HCT116 (cell line): Measurements from ENCODE around the gene THPO. TPM values are rescaled to one million over a fixed set of nuclear protein-coding genes. Genes with fewer than 3 reads are reported as not detected.

Experiments used
- ATAC-seq: fragments of 200-7000 bp; cut with Tn5 transposase; 2 replicates; pipeline ENCODE4 v1.9.1; 2020; ENCODE audit warnings: mild to moderate bottlenecking, moderate library complexity
- BruUV-seq: library from RNA; stranded (reverse); fragments of 400-500 nt; replicated peaks from 2 replicates; lab custom pipeline; 2021; lab: Mats Ljungman, UMichigan
- CTCF ChIA-PET: fragments of 300-600 bp; sonication (Branson Sonifier 250); formaldehyde crosslinking; loops from one replicate; lab custom pipeline; 2021; ENCODE audit warnings: antibody characterized with exemption; lab: Charles Lee
- POLR2A ChIA-PET: fragments of 300-600, 350-600 bp; sonication (Branson Sonifier 250); formaldehyde crosslinking; loops from one replicate; lab custom pipeline; 2021; ENCODE audit warnings: antibody characterized with exemption; lab: Charles Lee
- RAD21 ChIA-PET, 2 experiments: fragments of 300-600 bp; sonication (Branson Sonifier 250); formaldehyde crosslinking; loops; one replicate each; lab custom pipeline; 2023; ENCODE audit warnings: low total read pairs in 2 of 2; ENCODE audit not compliant: uncharacterized antibody in 2 of 2, unreplicated experiment in 2 of 2, low non-redundant PET in 1 of 2; lab: Charles Lee
- DNase-seq: peaks from one replicate; pipeline ENCODE4 v3.0.0-alpha.2; 2010; ENCODE audit warnings: low read depth, low spot score
- H2AFZ ChIP-seq: fragments of 200-600 bp; shearing (Covaris generic), sonication (generic); 2 replicates; pipeline ENCODE4 v1.6.1; 2017; ENCODE audit warnings: low read depth, mixed run types, mixed read lengths, antibody characterized with exemption, low read length; ENCODE audit not compliant: poor library complexity, severe bottlenecking
- H3K27ac ChIP-seq: 2 replicates; pipeline ENCODE4 v1.5.1; 2012; ENCODE audit warnings: low read depth, low read length
- H3K27me3 ChIP-seq: fragments of 200-600 bp; sonication (generic); 2 replicates; pipeline ENCODE4 v1.6.1; 2016; ENCODE audit warnings: mixed run types, low read length, mixed read lengths; ENCODE audit not compliant: insufficient read depth
- H3K36me3 ChIP-seq, 2 experiments: fragments of 200-500 bp in 1 of 2; fragments of 200-600 bp in 1 of 2; sonication (Bioruptor generic) in 1 of 2; sonication (generic) in 1 of 2; 2 replicates each; pipeline versions ENCODE4 v1.5.1 to v1.6.1; 2014 to 2016; ENCODE audit warnings: low read length in 2 of 2, inconsistent platforms in 1 of 2, mixed read lengths in 1 of 2, mixed run types in 1 of 2; ENCODE audit not compliant: insufficient read depth in 2 of 2, control insufficient read depth in 1 of 2
- H3K4me1 ChIP-seq, 2 experiments: fragments of 200-600 bp in 1 of 2; sonication (generic) in 1 of 2; 2 replicates each; pipeline versions ENCODE4 v1.5.1 to v1.6.1; 2012 to 2017; ENCODE audit warnings: low read length in 2 of 2, inconsistent platforms in 1 of 2, mild to moderate bottlenecking in 1 of 2, mixed read lengths in 1 of 2, mixed run types in 1 of 2, moderate library complexity in 1 of 2; ENCODE audit not compliant: insufficient read depth in 2 of 2, control insufficient read depth in 1 of 2
- H3K4me2 ChIP-seq: fragments of 200-600 bp; sonication (generic); 2 replicates; pipeline ENCODE4 v1.6.1; 2017; ENCODE audit warnings: mixed run types, low read length, mixed read lengths
- H3K4me3 ChIP-seq, 2 experiments: fragments of 200-600 bp in 1 of 2; sonication (generic) in 1 of 2; replicated peaks in 1 of 2; 2 replicates each; pipeline ENCODE4 v1.5.1; 2011 to 2016; ENCODE audit warnings: low read length in 2 of 2, control low read depth in 1 of 2, low read depth in 1 of 2, mild to moderate bottlenecking in 1 of 2, mixed read lengths in 1 of 2, mixed run types in 1 of 2
- H3K79me2 ChIP-seq: fragments of 200-600 bp; sonication (generic); 2 replicates; pipeline ENCODE4 v1.6.1; 2017; ENCODE audit warnings: mild to moderate bottlenecking, mixed run types, low read length, moderate library complexity, mixed read lengths; ENCODE audit not compliant: insufficient read depth
- H3K9ac ChIP-seq: fragments of 200-600 bp; sonication (generic); 2 replicates; pipeline ENCODE4 v1.6.1; 2016; ENCODE audit warnings: low read length, mixed read lengths
- H3K9me2 ChIP-seq: fragments of 200-600 bp; sonication (generic), shearing (Covaris generic); 2 replicates; pipeline ENCODE4 v1.6.1; 2017; ENCODE audit warnings: mixed run types, mild to moderate bottlenecking, moderate library complexity; ENCODE audit not compliant: insufficient read depth
- H3K9me3 ChIP-seq, 2 experiments: fragments of 200-500 bp in 1 of 2; fragments of 200-600 bp in 1 of 2; sonication (Bioruptor generic) in 1 of 2; sonication (generic) in 1 of 2; 2 replicates each; pipeline ENCODE4 v1.6.1; 2014 to 2017; ENCODE audit warnings: low read length in 2 of 2, mixed read lengths in 2 of 2, inconsistent platforms in 1 of 2, low read depth in 1 of 2, mild to moderate bottlenecking in 1 of 2, mixed run types in 1 of 2, moderate library complexity in 1 of 2; ENCODE audit not compliant: control insufficient read depth in 1 of 2, insufficient read depth in 1 of 2
- H4K20me1 ChIP-seq: fragments of 200-600 bp; sonication (generic), shearing (Covaris generic); 2 replicates; pipeline ENCODE4 v1.6.1; 2017; ENCODE audit warnings: mixed run types, mild to moderate bottlenecking, moderate library complexity; ENCODE audit not compliant: insufficient read depth
- ATF3 ChIP-seq: IDR thresholded peaks from 2 replicates; pipeline ENCODE4 v1.6.1; 2012
- CBX3 ChIP-seq: IDR thresholded peaks from 2 replicates; pipeline ENCODE4 v1.6.1; 2012; ENCODE audit warnings: low read depth
- EGR1 ChIP-seq: IDR thresholded peaks from 2 replicates; pipeline ENCODE4 v1.6.1; 2012; ENCODE audit warnings: low read depth
- FOSL1 ChIP-seq: IDR thresholded peaks from 2 replicates; pipeline ENCODE4 v1.6.1; 2012; ENCODE audit warnings: low read depth
- MAX ChIP-seq: IDR thresholded peaks from 2 replicates; pipeline ENCODE4 v1.6.1; 2012
- POLR2AphosphoS5 ChIP-seq: IDR thresholded peaks from 2 replicates; pipeline ENCODE4 v1.6.1; 2011; ENCODE audit warnings: mild to moderate bottlenecking, low read depth, low read length, moderate library complexity
- RAD21 ChIP-seq: IDR thresholded peaks from 2 replicates; pipeline ENCODE4 v1.6.1; 2012; ENCODE audit warnings: low read depth, mild to moderate bottlenecking
- REST ChIP-seq: IDR thresholded peaks from 2 replicates; pipeline ENCODE4 v1.6.1; 2012; ENCODE audit warnings: low read depth
- SP1 ChIP-seq: IDR thresholded peaks from 2 replicates; pipeline ENCODE4 v1.6.1; 2012; ENCODE audit warnings: low read depth
- SRF ChIP-seq: IDR thresholded peaks from 2 replicates; pipeline ENCODE4 v1.6.1; 2012; ENCODE audit warnings: low read depth
- ZFX ChIP-seq: fragments of 450-650 bp; IDR thresholded peaks from 2 replicates; pipeline ENCODE4 v1.6.1; 2017
- ZNF274 ChIP-seq: fragments of 200-500 bp; sonication (Bioruptor generic); IDR thresholded peaks from 2 replicates; pipeline ENCODE4 v1.6.1; 2014; ENCODE audit warnings: mild to moderate bottlenecking, low read depth, low read length, inconsistent platforms
- intact Hi-C: fragments of 100-400 bp; cut with micrococcal nuclease; formaldehyde crosslinking; loops from 2 replicates; pipeline ENCODE4 v1.10.0; 2022
- total RNA-seq: library from RNA; stranded (reverse); gene quantifications from one replicate; pipeline ENCODE4 v1.2.1, GENCODE V29; 2021; ENCODE audit not compliant: unreplicated experiment
- TF ChIP-seq, protein P1 (sequence below): IDR thresholded peaks from 2 replicates; pipeline ENCODE4 v1.6.1; 2011; ENCODE audit warnings: mild to moderate bottlenecking, low read length, moderate library complexity; ENCODE audit not compliant: insufficient replicate concordance; ENCODE audit errors: extremely low read depth

Gene THPO
- total RNA-seq, 1 experiment from 2014 or later = not detected

DNA sequence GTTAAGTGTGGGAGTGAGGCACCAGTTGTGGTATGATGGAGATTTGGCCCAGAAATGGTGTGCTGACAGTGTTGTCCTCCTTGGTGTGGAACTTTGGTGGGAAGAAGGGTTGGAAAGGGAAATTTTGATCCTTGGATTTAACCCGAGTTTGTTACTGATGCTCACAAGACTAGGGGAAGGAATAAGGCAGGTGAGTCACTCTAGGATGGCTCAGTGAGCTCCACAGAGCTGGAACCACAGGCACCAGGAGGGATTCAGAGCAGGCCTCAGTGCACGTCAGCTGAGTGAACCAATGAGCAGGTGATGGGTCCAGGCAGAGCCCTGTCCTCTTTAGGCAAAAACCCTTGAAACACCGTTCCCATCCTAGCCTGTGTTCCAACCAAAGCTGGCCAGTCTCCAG, 13.3 kb upstream of the THPO start:
- no TSS peak for BruUV-seq
- Histone ChIP-seq H3K4me1 (no peaks in the 10 kb centered on the region), H3K4me2 (no peak overlapping the region), H3K36me3 (no peaks in the 10 kb centered on the region), H3K4me3 (no peak overlapping the region), H4K20me1 (no peaks in the 10 kb centered on the region), H3K27ac (no peak overlapping the region)
- RAD21 ChIA-PET = no interaction called here
- no peak for TF ChIP-seq ZFX
- TF ChIP-seq, protein P1, sequence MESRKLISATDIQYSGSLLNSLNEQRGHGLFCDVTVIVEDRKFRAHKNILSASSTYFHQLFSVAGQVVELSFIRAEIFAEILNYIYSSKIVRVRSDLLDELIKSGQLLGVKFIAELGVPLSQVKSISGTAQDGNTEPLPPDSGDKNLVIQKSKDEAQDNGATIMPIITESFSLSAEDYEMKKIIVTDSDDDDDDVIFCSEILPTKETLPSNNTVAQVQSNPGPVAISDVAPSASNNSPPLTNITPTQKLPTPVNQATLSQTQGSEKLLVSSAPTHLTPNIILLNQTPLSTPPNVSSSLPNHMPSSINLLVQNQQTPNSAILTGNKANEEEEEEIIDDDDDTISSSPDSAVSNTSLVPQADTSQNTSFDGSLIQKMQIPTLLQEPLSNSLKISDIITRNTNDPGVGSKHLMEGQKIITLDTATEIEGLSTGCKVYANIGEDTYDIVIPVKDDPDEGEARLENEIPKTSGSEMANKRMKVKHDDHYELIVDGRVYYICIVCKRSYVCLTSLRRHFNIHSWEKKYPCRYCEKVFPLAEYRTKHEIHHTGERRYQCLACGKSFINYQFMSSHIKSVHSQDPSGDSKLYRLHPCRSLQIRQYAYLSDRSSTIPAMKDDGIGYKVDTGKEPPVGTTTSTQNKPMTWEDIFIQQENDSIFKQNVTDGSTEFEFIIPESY = no peak
- no peak for TF ChIP-seq MAX
- TF ChIP-seq EGR1 = no peak
- TF ChIP-seq SP1 = no peak
- no peak for TF ChIP-seq REST
- TF ChIP-seq ATF3 = no peak
- TF ChIP-seq RAD21 = no peak
- TF ChIP-seq POLR2AphosphoS5 = no peak
- TF ChIP-seq SRF = no peak
- no peak for TF ChIP-seq ZNF274
- TF ChIP-seq CBX3 = no peak
- no peak for TF ChIP-seq FOSL1
- TF ChIP-seq, all 23 proteins: peak for 0
- H3K79me2 ChIP-seq = no peaks in the 10 kb centered on the region
- ATAC-seq (no peak), DNase-seq (no peak)
- intact Hi-C loops = no loop called here
- H3K9me3 ChIP-seq = no peaks in the 10 kb centered on the region
- ChIA-PET POLR2A (no interaction called here), CTCF (interaction anchor here (1.0 kb wide), 1 partner anchor 19 kb away, joined by 3 read pairs; no protein-coding TSS in a partner anchor)
- H3K9me2 ChIP-seq = no peaks in the 10 kb centered on the region
- H3K27me3 ChIP-seq = no peaks in the 10 kb centered on the region
- no peak overlapping the region for H2AFZ ChIP-seq
- no peak overlapping the region for H3K9ac ChIP-seq
